Endothelial cell of umbilical vein (primary cell): ENCODE data around the gene LRRC7. TPM values are rescaled to one million over a fixed set of nuclear protein-coding genes. Genes with fewer than 3 reads are reported as not detected.
A peak's percentile ranks its signal among the peaks of the same experiment; 100 is the strongest.

Source experiments
- BruUV-seq: library from RNA; stranded (reverse); fragments of 400-500 nt; replicated peaks from 2 replicates; lab custom pipeline; 2021; lab: Mats Ljungman, UMichigan
- CTCF ChIA-PET: fragments of 300-600, 350-600 bp; sonication (Branson Sonifier 250); formaldehyde crosslinking; loops from one replicate; lab custom pipeline; 2021; ENCODE audit warnings: antibody characterized with exemption, inconsistent platforms; lab: Charles Lee
- POLR2A ChIA-PET: fragments of 300-600, 350-600 bp; sonication (Branson Sonifier 250); formaldehyde crosslinking; loops from one replicate; lab custom pipeline; 2021; ENCODE audit warnings: antibody characterized with exemption, inconsistent platforms; lab: Charles Lee
- DNase-seq: peaks from one replicate; pipeline ENCODE4 v3.0.0-alpha.2; 2011; ENCODE audit warnings: low read depth, low spot score
- FAIRE-seq: peaks from 2 replicates; lab custom pipeline; 2011; peaks lifted over from hg19 to GRCh38; lab: Jason Lieb, UNC
- H2AFZ ChIP-seq: 2 replicates; pipeline ENCODE4 v1.6.0; 2012; ENCODE audit warnings: low read depth, low read length, control low read depth, inconsistent platforms
- H3K27ac ChIP-seq: 2 replicates; pipeline ENCODE4 v1.5.1; 2011; ENCODE audit warnings: low read depth, mild to moderate bottlenecking, control low read depth, low read length, moderate library complexity; ENCODE audit not compliant: insufficient read depth
- H3K27me3 ChIP-seq, 2 experiments: 2 replicates each; pipeline versions ENCODE4 v1.6.0 to v1.6.1; 2011; ENCODE audit warnings: low read length in 2 of 2, mixed read lengths in 1 of 2; ENCODE audit not compliant: control insufficient read depth in 2 of 2, insufficient read depth in 2 of 2
- H3K36me3 ChIP-seq, 2 experiments: 2 replicates in 1 of 2; 3 replicates in 1 of 2; pipeline ENCODE4 v1.5.1; 2011; ENCODE audit warnings: low read length in 2 of 2, mild to moderate bottlenecking in 1 of 2, moderate library complexity in 1 of 2; ENCODE audit not compliant: control insufficient read depth in 2 of 2, insufficient read depth in 2 of 2; ENCODE audit errors: extremely low read depth in 1 of 2
- H3K4me1 ChIP-seq: 3 replicates; pipeline ENCODE4 v1.5.1; 2011; ENCODE audit warnings: mild to moderate bottlenecking, low read length; ENCODE audit not compliant: control insufficient read depth, insufficient read depth; ENCODE audit errors: extremely low read depth
- H3K4me2 ChIP-seq: 2 replicates; pipeline ENCODE4 v1.6.1; 2011; ENCODE audit warnings: low read length, control low read depth, mixed read lengths; ENCODE audit not compliant: insufficient read depth
- H3K4me3 ChIP-seq, 3 experiments: fragments of 200-600 bp in 1 of 3; sonication (generic), shearing (Covaris generic) in 1 of 3; replicated peaks in 1 of 3; 2 replicates each; pipeline ENCODE4 v1.5.1; 2011 to 2016; ENCODE audit warnings: control low read depth in 3 of 3, low read length in 3 of 3, mild to moderate bottlenecking in 2 of 3, inconsistent platforms in 1 of 3, low read depth in 1 of 3, moderate library complexity in 1 of 3; ENCODE audit not compliant: insufficient read depth in 1 of 3
- H3K79me2 ChIP-seq: 2 replicates; pipeline ENCODE4 v1.6.0; 2012; ENCODE audit warnings: low read length, inconsistent platforms; ENCODE audit not compliant: control insufficient read depth, insufficient read depth
- H3K9ac ChIP-seq: replicated peaks from 2 replicates; pipeline ENCODE3; 2011; ENCODE audit warnings: low read length, control low read depth; ENCODE audit not compliant: insufficient read depth; ENCODE audit errors: extremely low read depth
- H3K9me1 ChIP-seq: replicated peaks from 3 replicates; pipeline ENCODE4 v1.6.0; 2011; ENCODE audit warnings: mild to moderate bottlenecking, low read length; ENCODE audit not compliant: control insufficient read depth, insufficient read depth; ENCODE audit errors: extremely low read depth
- H3K9me3 ChIP-seq: replicated peaks from 2 replicates; pipeline ENCODE4 v1.5.1; 2012; ENCODE audit warnings: low read length, inconsistent platforms; ENCODE audit not compliant: control insufficient read depth, insufficient read depth
- H4K20me1 ChIP-seq: replicated peaks from 2 replicates; pipeline ENCODE3; 2011; ENCODE audit warnings: mild to moderate bottlenecking, low read length; ENCODE audit not compliant: control insufficient read depth, insufficient read depth; ENCODE audit errors: extremely low read depth
- CTCF ChIP-seq, 2 donors: IDR thresholded peaks; 1 replicate in 1 of 2; 2 replicates in 1 of 2; pipeline ENCODE4 v1.5.1; 2011; ENCODE audit warnings: low read length in 2 of 2, mild to moderate bottlenecking in 2 of 2, moderate library complexity in 2 of 2, control low read depth in 1 of 2, inconsistent platforms in 1 of 2, low read depth in 1 of 2; ENCODE audit not compliant: insufficient read depth in 1 of 2; ENCODE audit errors: extremely low read depth in 1 of 2
- FOS ChIP-seq: IDR thresholded peaks from 2 replicates; pipeline ENCODE4 v1.6.1; 2011; ENCODE audit warnings: mild to moderate bottlenecking, low read length, moderate library complexity, borderline replicate concordance; ENCODE audit not compliant: insufficient read depth
- dilution Hi-C: fragments of 300-500 bp; cut with MboI; formaldehyde crosslinking; loops from one replicate; pipeline ENCODE4 v1.15.0; 2019; ENCODE audit warnings: low sequenced_read_pairs; ENCODE audit not compliant: extremely low pct_ligation_motif_present
- intact Hi-C: fragments of 100-400 bp; cut with micrococcal nuclease; formaldehyde crosslinking; loops from one replicate; pipeline ENCODE4 v1.10.0; 2022
- polyA plus RNA-seq, 4 experiments: library from polyadenylated mRNA; depleted of rRNA in 3 of 4; stranded (reverse) in 3 of 4; unstranded in 1 of 4; fragments of >200 nt; gene quantifications; 2 replicates each; pipeline versions ENCODE4 v1.2.1 to v1.2.3, GENCODE V29; 2011 to 2012; ENCODE audit warnings: missing spikeins in 1 of 4
- total RNA-seq: library from RNA; stranded (reverse); gene quantifications from 2 replicates; pipeline ENCODE4 v1.2.3, GENCODE V29; 2021

Gene LRRC7
- total and polyA plus RNA-seq, 2 donors (not counting 3 experiments of a cell fraction or from before 2014, with no cell fraction given): 0.11 to 0.58 TPM

GRCh38 chr1:69737527-69738185 lies 169.9 kb downstream of the LRRC7 start:
- Histone ChIP-seq H3K27me3 (no peaks in the 10 kb centered on the region), H2AFZ (peak overlapping the region; percentile 22), H3K4me2 (no peak overlapping the region), H3K9me3 (no peaks in the 10 kb centered on the region), H4K20me1 (no peaks in the 10 kb centered on the region), H3K27ac (no peak overlapping the region), H3K4me3 (no peak overlapping the region), H3K9ac (no peak overlapping the region), H3K79me2 (no peaks in the 10 kb centered on the region), H3K36me3 (no peaks in the 10 kb centered on the region), H3K9me1 (no peaks in the 10 kb centered on the region), H3K4me1 (no peaks in the 10 kb centered on the region)
- intact Hi-C loops: loop anchor here (1.0 to 10.0 kb wide), 3 partner anchors 1137 to 1383 kb away; no protein-coding TSS in a partner anchor
- CTCF ChIA-PET: interaction anchor here (0.5 to 5.7 kb wide), 26 partner anchors 8 to 1617 kb away, joined by 3 to 111 read pairs (median 4); no protein-coding TSS in a partner anchor
- FAIRE-seq (peak; percentile 77), DNase-seq (peak; percentile 70)
- no TSS peak for BruUV-seq
- peak; percentile 59 to 61 for TF ChIP-seq CTCF (IDR thresholded peaks at IDR 0.05; ENCODE audit: extremely low read depth in 1 of 2, insufficient read depth in 1 of 2, low read depth in 1 of 2, low read length in 2 of 2)
- no peak for TF ChIP-seq FOS
- dilution Hi-C loops: no loop called here
- POLR2A ChIA-PET: no interaction called here
